ENCODE results near the gene USP49.

The USP49 gene

GRCh38 chr6:41821266-41821665 is 73.9 kb downstream of the USP49 start:
- Histone ChIP-seq H3K9ac (ENCODE audit: low read length) (no peak overlapping the region), H3K4me3 (ENCODE audit: low read length) (no peak overlapping the region), H3K4me1 (ENCODE audit: low read length) (no peaks in the 10 kb centered on the region), H3K27ac (ENCODE audit: low read length) (no peak overlapping the region), H3K79me2 (ENCODE audit: low read length) (no peaks in the 10 kb centered on the region), H2AFZ (ENCODE audit: low read depth, low read length) (no peak overlapping the region), H3K9me3 (ENCODE audit: insufficient read depth, low read length) (no peaks in the 10 kb centered on the region), H4K20me1 (ENCODE audit: insufficient read depth, low read length) (no peaks in the 10 kb centered on the region), H3K27me3 (ENCODE audit: low read depth, low read length) (no peaks in the 10 kb centered on the region), H3K4me2 (ENCODE audit: low read length) (no peak overlapping the region), H3K36me3 (replicated peaks; ENCODE audit: low read depth, low read length) (no peaks in the 10 kb centered on the region)
- TF ChIP-seq EZH2phosphoT487 (IDR thresholded peaks at IDR 0.05; ENCODE audit: low read depth): no peak
- TF ChIP-seq, protein P1, sequence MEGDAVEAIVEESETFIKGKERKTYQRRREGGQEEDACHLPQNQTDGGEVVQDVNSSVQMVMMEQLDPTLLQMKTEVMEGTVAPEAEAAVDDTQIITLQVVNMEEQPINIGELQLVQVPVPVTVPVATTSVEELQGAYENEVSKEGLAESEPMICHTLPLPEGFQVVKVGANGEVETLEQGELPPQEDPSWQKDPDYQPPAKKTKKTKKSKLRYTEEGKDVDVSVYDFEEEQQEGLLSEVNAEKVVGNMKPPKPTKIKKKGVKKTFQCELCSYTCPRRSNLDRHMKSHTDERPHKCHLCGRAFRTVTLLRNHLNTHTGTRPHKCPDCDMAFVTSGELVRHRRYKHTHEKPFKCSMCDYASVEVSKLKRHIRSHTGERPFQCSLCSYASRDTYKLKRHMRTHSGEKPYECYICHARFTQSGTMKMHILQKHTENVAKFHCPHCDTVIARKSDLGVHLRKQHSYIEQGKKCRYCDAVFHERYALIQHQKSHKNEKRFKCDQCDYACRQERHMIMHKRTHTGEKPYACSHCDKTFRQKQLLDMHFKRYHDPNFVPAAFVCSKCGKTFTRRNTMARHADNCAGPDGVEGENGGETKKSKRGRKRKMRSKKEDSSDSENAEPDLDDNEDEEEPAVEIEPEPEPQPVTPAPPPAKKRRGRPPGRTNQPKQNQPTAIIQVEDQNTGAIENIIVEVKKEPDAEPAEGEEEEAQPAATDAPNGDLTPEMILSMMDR (IDR thresholded peaks at IDR 0.05; ENCODE audit: low read depth, low read length): no peak

- no peaks in the 10 kb centered on the region for H3K36me3 ChIP-seq (replicated peaks; ENCODE audit: low read depth, low read length)
- TF ChIP-seq EZH2phosphoT487 (IDR thresholded peaks at IDR 0.05; ENCODE audit: low read depth): no peak
- TF ChIP-seq, protein P1 (IDR thresholded peaks at IDR 0.05; ENCODE audit: low read depth, low read length): no peak
- no peaks in the 10 kb centered on the region for H4K20me1 ChIP-seq (ENCODE audit: insufficient read depth, low read length)
- H3K4me1 ChIP-seq (ENCODE audit: low read length): no peaks in the 10 kb centered on the region
- no peak overlapping the region for H2AFZ ChIP-seq (ENCODE audit: low read depth, low read length)
- no peak overlapping the region for H3K4me3 ChIP-seq (ENCODE audit: low read length)
- H3K9me3 ChIP-seq (ENCODE audit: insufficient read depth, low read length): no peaks in the 10 kb centered on the region
- H3K9ac ChIP-seq (ENCODE audit: low read length): no peak overlapping the region
- no peak overlapping the region for H3K4me2 ChIP-seq (ENCODE audit: low read length)
- H3K27me3 ChIP-seq (ENCODE audit: low read depth, low read length): no peaks in the 10 kb centered on the region
- H3K79me2 ChIP-seq (ENCODE audit: low read length): no peaks in the 10 kb centered on the region
- no peak overlapping the region for H3K27ac ChIP-seq (ENCODE audit: low read length)
Measured at GRCh38 chr6:41818271-41819054, 76.7 kb downstream of the USP49 start.

GRCh38 chr6:41815587-41815986 is 79.6 kb downstream of the USP49 start:
- Histone ChIP-seq H3K27ac (ENCODE audit: low read length) (no peak overlapping the region), H3K4me3 (ENCODE audit: low read length) (no peak overlapping the region), H3K36me3 (replicated peaks; ENCODE audit: low read depth, low read length) (no peaks in the 10 kb centered on the region), H3K27me3 (ENCODE audit: low read depth, low read length) (no peaks in the 10 kb centered on the region), H2AFZ (ENCODE audit: low read depth, low read length) (no peak overlapping the region), H4K20me1 (ENCODE audit: insufficient read depth, low read length) (no peaks in the 10 kb centered on the region), H3K79me2 (ENCODE audit: low read length) (no peaks in the 10 kb centered on the region), H3K4me1 (ENCODE audit: low read length) (peaks cover 6% of the 10 kb centered on the region), H3K9me3 (ENCODE audit: insufficient read depth, low read length) (no peaks in the 10 kb centered on the region), H3K4me2 (ENCODE audit: low read length) (no peak overlapping the region), H3K9ac (ENCODE audit: low read length) (no peak overlapping the region)
- TF ChIP-seq, protein P1 (IDR thresholded peaks at IDR 0.05; ENCODE audit: low read depth, low read length): no peak
- no peak for TF ChIP-seq EZH2phosphoT487 (IDR thresholded peaks at IDR 0.05; ENCODE audit: low read depth)

GRCh38 chr6:41814629-41815028 is 80.5 kb downstream of the USP49 start:
- Histone ChIP-seq H3K27ac (ENCODE audit: low read length) (no peak overlapping the region), H3K4me1 (ENCODE audit: low read length) (peaks cover 7% of the 10 kb centered on the region), H3K9ac (ENCODE audit: low read length) (no peak overlapping the region), H3K36me3 (replicated peaks; ENCODE audit: low read depth, low read length) (no peaks in the 10 kb centered on the region), H3K4me2 (ENCODE audit: low read length) (no peak overlapping the region), H4K20me1 (ENCODE audit: insufficient read depth, low read length) (no peaks in the 10 kb centered on the region), H2AFZ (ENCODE audit: low read depth, low read length) (no peak overlapping the region), H3K79me2 (ENCODE audit: low read length) (no peaks in the 10 kb centered on the region), H3K4me3 (ENCODE audit: low read length) (no peak overlapping the region), H3K9me3 (ENCODE audit: insufficient read depth, low read length) (no peaks in the 10 kb centered on the region), H3K27me3 (ENCODE audit: low read depth, low read length) (no peaks in the 10 kb centered on the region)
- TF ChIP-seq, protein P1 (IDR thresholded peaks at IDR 0.05; ENCODE audit: low read depth, low read length): no peak
- no peak for TF ChIP-seq EZH2phosphoT487 (IDR thresholded peaks at IDR 0.05; ENCODE audit: low read depth)
